Measurements from ENCODE around the gene TNFSF9. TPM values are rescaled to one million over a fixed set of nuclear protein-coding genes. Genes with fewer than 3 reads are reported as not detected.

Gene TNFSF9, protein sequence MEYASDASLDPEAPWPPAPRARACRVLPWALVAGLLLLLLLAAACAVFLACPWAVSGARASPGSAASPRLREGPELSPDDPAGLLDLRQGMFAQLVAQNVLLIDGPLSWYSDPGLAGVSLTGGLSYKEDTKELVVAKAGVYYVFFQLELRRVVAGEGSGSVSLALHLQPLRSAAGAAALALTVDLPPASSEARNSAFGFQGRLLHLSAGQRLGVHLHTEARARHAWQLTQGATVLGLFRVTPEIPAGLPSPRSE
- under 1 TPM; 0.17 to 0.53 (median 0.35) TPM for polyA plus RNA-seq (ENCODE audit: insufficient read length in 4 of 4)

- DNase-seq (ENCODE audit: low read depth in 4 of 4, low spot score in 3 of 4) = peak; percentile 63 to 72 (median 70)
Measured at GRCh38 chr19:6530386-6531162, at the start of gene TNFSF9. TSS of gene TNFSF9 (plus strand) at chr19:6531026. CDS start at chr19:6531037, 11 bp downstream.

DNA sequence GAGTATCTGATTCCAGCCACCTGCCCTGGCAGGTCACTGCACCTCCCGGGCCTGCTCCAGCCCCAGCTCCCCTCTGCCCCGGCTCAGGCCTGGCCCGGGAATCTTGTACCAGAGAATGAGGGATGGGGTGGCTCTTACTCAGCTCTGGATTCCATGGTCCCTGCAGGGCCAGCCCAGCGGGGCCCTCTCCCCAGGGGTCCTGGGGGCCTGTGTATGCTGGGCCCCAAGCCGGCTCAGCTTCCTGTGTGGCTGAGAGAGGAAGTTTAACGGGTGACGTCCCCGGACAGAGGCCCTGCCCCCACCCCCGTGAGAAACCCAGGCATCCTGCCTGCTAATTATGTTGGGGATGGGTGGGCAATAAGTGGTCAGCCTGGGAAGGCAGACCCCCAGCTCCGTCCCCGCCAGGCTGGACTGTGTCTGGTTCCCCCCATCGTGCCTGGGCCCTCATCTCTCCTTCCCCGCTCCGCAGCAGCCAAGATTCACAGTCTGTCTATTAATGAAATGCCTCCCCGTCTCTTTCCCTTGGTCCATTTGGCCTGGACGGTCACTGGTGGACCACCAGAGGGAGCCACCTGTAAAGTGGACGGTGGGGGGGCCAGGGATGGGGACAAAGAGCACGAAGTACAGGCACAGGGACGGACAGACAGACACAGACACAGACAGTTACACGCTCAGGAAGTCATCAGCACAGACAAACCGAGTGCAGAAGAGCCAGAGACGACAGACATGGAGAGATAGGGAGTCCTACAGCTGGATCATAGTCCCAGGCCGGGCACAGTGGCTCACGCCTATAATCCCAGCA is 49.1 kb upstream of the TNFSF9 start, which contains the start of gene DENND1C:
TSS of gene DENND1C (minus strand) at position 247 of the 802 bp plus-strand sequence. CDS start at position 155, 92 bp downstream.
- DNase-seq (ENCODE audit: low read depth in 4 of 4, low spot score in 3 of 4) = no peak

GRCh38 chr19:6482343-6482686 is 48.5 kb upstream of the TNFSF9 start:
- no peak for DNase-seq (ENCODE audit: low read depth in 4 of 4, low spot score in 3 of 4)

GRCh38 chr19:6483235-6483634 is 47.6 kb upstream of the TNFSF9 start:
- DNase-seq (ENCODE audit: low read depth in 4 of 4, low spot score in 3 of 4) = no peak

DNA sequence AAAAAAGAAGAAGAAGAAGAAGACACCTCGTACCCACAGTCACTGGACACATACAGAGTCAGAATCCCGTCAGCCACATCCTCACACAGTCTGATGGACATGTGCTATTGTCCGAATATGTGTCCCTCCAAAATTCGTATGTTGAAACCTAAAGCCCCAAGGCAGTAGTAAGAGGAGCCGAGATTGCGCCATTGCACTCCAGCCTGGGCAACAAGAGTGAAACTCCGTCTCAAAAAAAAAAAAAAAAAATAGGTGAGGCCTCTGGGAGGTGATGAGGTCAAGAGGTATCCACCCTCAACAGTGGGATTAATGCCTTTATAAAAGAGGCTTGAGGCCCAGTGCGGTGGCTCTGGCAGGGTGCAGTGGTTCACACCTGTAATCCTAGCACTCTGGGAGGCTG is 46.6 kb upstream of the TNFSF9 start:
- no peak for DNase-seq (ENCODE audit: low read depth in 4 of 4, low spot score in 3 of 4)

DNA sequence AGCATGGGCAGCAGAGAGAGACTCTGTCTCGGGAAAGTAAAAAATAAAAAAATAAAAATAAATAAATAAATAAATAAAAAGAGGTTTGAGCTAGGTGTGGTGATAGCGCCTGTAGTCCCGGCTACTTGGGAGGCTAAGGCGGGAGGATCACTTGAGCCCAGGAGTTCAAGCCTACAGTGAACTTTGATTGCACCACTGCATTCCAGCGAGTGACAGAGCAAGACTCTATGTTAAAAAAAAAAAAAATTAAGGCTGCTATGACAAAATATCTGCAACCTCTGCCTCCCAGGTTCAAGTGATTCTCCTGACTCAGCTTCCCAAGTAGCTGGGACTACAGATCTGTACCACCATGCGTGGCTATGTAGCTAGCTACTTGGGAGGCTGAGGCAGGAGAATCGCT is 46.0 kb upstream of the TNFSF9 start:
- no peak for DNase-seq (ENCODE audit: low read depth in 4 of 4, low spot score in 3 of 4)

DNA sequence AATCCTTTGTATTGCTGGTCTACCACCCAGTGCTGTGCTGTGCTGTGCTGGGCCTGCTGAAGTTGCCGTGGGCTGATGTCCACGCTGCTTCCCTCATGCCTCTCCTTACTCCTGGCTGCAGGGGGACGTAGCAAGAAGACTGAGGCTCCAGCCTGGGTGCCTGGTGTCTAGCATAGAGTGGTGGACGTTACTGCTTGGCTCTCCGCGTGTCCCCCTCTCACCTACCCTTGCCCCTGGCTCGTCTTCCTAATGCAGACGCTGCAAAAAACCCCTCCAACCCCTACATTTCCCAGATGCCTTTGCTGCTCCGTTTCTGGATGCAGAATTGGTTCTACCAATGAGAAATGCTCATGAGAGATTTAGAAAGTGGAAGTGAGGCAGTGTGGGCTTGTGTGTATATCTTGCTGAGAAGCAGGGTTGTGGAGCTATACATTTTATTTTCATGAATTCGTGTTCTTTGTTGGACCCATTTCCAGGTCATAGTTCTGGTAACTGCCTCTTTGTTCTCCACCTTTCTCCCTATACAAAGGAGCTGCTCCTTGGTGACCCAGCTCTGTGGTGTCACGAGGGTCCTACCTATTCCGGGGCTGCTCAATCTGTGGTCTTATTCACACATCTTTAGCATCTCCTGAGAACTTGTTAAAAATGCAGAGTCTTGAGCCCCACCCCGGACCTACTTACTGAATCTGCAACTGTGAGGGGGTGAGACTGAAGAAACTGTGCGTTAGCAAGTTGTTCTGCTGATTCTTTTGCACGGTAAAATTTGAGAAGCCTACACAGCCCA is 41.4 kb upstream of the TNFSF9 start:
- DNase-seq (ENCODE audit: low read depth in 4 of 4, low spot score in 3 of 4) = no peak

DNA sequence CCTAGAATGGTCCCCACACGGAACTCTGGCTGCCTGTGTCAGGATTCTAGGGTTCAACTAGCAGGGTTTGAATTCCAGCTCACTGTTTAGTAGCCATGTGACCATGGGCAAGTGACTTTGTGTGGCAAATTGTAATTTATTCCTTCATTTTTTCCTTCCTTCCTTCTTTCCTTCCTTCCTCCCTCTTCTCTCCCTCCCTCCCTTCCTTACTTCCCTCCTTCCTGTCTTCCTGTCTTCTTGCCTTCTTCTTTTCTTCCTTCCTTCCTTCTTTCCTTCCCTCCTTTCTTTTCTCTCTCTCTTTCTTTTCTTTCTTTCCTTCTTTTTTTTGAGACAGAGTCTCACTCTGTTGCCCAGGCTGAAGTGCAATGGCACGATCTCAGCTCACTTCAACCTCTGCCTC is 40.7 kb upstream of the TNFSF9 start:
- no peak for DNase-seq (ENCODE audit: low read depth in 4 of 4, low spot score in 3 of 4)

- no peak for DNase-seq (ENCODE audit: low read depth in 4 of 4, low spot score in 3 of 4)
Measured at GRCh38 chr19:6491802-6492592, 38.8 kb upstream of the TNFSF9 start.

- DNase-seq (ENCODE audit: low read depth in 4 of 4, low spot score in 3 of 4) = no peak
Measured at GRCh38 chr19:6494438-6495036, 36.3 kb upstream of the TNFSF9 start.

DNA sequence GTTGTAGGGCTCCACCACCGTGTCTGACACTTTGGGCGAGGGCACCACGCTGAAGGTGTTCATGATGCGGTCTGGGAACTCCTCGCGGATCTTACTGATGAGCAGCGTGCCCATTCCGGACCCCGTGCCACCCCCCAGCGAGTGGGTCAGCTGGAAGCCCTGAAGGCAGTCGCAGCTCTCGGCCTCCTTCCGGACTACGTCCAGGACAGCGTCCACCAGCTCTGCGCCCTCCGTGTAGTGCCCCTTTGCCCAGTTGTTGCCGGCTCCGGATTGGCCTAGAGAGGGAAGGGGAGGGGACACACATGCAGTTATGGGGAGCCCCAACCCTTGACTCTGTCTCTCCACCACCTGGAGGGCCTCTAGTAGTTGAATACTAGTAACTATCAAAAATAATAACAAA is 34.9 kb upstream of the TNFSF9 start:
- no peak for DNase-seq (ENCODE audit: low read depth in 4 of 4, low spot score in 3 of 4)

DNA sequence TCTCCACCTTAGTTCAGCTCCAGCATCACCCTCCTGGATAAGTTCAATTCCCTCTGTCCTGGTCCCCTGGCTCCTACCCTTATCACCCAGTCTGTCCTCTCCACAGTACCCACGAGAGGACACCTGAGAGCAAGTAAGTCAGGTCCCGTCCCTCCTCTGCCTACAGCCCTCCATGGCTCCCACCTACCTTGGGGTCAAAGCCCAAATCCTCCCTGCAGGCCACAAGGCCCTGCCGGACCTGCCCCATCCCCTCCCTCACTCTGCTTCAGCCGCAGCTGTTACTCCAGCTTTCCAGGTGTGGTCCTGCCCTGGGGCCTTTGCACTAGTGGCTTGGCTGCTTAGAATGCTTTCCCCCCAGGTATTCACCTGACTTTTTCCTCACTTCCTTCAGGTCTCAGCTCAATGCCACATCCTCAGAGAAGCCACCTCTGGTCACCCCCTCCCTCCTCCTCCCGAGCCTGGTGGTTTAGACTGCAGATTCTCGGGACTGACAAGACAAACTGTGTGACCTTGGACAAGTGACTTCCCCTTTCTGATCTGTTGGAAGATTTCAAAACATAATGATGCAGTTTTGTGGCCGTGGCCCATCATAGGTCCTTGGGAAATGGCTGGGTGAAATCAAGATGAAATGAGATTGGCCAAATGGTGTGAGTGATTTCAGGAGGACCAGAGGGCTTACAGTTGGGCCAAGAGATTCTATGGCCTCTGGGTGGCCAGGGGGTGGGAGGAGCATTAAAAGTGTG is 32.4 kb upstream of the TNFSF9 start:
- DNase-seq (ENCODE audit: low read depth in 4 of 4, low spot score in 3 of 4) = no peak

DNA sequence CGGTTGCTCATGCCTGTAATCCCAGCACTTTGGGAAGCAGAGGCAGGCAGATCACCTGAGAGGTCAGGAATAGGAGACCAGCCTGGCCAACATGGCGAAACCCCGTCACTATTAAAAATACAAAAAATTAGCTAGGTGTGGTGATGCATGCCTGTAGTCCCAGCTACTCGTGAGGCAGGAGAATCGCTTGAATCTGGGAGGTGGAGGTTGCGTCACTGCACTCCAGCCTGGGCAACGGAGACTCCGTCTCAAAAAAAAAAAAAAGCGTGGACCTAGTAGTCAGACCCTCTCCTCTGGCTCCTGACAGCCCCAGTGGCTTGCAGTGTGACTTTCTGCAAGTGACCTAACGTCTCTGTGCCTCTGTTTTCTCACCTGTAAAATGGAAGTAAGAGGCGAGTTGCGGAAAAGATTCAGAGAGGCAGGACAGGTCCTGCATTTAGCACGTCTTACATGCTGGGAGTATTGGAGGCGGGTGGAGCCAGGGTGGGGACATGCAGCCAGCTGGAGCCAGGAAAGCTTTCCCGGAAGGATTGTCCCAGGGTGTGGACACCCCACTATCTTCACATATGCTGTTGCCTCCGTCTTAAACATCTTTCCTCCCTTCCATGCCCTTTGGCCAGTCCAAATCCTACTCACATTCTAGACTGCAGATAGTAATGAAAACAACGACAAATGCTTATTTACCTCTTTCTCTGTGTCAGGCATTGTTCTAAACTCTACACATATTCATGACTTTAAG is 31.6 kb upstream of the TNFSF9 start:
- no peak for DNase-seq (ENCODE audit: low read depth in 4 of 4, low spot score in 3 of 4)

- no peak for DNase-seq (ENCODE audit: low read depth in 4 of 4, low spot score in 3 of 4)
Measured at GRCh38 chr19:6500837-6501739, 29.7 kb upstream of the TNFSF9 start.

- no peak for DNase-seq (ENCODE audit: low read depth in 4 of 4, low spot score in 3 of 4)
Measured at GRCh38 chr19:6501740-6502648, 28.8 kb upstream of the TNFSF9 start, which contains the start of gene TUBB4A. TSS of gene TUBB4A (minus strand) at chr19:6502309. CDS start at chr19:6502212, 97 bp downstream.

All from right renal pelvis (tissue), 4 donors.